A549 (cell line): ENCODE data around the gene UROC1.

Source experiments
- CEBPB ChIP-seq, 2 experiments: fragments of >200 bp in 1 of 2; sonication (Bioruptor Twin) in 1 of 2; formaldehyde crosslinking in 1 of 2; IDR thresholded peaks; 2 replicates each; pipeline ENCODE4 v1.6.1; 2012 to 2016
- KDM1A ChIP-seq: fragments of 200-600 bp; sonication (generic); IDR thresholded peaks from 2 replicates; pipeline ENCODE4 v1.6.1; 2016; ENCODE audit warnings: low read depth, mild to moderate bottlenecking
- POLR2A ChIP-seq: IDR thresholded peaks from 2 replicates; pipeline ENCODE4 v1.6.1; 2012; ENCODE audit warnings: mild to moderate bottlenecking, low read length
- SREBF2 ChIP-seq: fragments of 450-650 bp; IDR thresholded peaks from 2 replicates; pipeline ENCODE4 v1.6.1; 2014; ENCODE audit warnings: mild to moderate bottlenecking, moderate library complexity
- TFCP2L1 ChIP-seq: fragments of 250-450 bp; sonication (Bioruptor Pico); IDR thresholded peaks from 2 replicates; pipeline ENCODE4 v1.5.0; 2021; ENCODE audit warnings: mild to moderate bottlenecking
- TF ChIP-seq, protein P1 (sequence below): fragments of >200 bp; sonication (Bioruptor Twin); formaldehyde crosslinking; IDR thresholded peaks from 3 replicates; pipeline ENCODE4 v1.5.1; 2016
- TF ChIP-seq, protein P2 (sequence below): fragments of 200-600 bp; sonication (generic); IDR thresholded peaks from 2 replicates; pipeline ENCODE4 v1.6.1; 2016; ENCODE audit warnings: antibody characterized with exemption, mild to moderate bottlenecking, moderate library complexity

DNA sequence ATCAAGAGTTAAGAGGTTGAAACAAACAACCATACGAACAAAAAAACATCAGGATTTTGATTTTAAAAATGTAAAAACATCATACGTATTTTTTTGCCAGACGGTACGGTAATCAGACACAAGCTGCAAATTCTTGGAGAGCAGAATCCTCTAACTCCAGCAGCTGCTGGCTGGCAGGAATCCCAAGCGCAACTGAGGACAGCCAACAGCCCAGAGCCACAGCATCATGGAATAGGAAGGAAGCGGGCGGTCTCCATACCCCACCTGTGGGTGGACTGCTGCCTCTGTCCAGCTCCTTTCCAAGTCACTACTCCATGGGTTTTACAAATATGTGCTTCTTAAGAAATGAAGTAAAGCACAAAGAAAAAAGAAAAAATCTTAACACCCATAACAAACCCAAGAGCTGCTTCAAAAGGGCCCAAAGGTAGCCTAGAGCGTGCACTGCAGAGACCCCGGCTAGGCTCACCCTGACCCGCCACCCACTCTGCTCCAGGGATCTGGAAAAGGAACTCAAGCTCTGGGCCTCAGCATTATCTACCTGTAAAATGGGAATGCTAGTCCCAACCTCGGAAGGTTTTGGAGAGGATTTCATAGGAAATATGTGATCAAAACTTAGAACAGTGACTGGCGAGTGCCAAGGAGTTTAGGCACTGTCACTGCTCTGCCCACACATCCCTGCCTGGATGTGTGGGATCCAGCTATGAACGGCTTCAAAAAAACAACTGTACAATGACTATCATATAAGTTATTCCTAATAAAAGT, 75.3 kb downstream of the UROC1 start:
- TF ChIP-seq KDM1A (no peak), CEBPB (IDR thresholded peaks at IDR 0.05) (no peak), TFCP2L1 (CRISPR knock-in tag) (no peak), SREBF2 (no peak), POLR2A (no peak)
- TF ChIP-seq, protein P1, sequence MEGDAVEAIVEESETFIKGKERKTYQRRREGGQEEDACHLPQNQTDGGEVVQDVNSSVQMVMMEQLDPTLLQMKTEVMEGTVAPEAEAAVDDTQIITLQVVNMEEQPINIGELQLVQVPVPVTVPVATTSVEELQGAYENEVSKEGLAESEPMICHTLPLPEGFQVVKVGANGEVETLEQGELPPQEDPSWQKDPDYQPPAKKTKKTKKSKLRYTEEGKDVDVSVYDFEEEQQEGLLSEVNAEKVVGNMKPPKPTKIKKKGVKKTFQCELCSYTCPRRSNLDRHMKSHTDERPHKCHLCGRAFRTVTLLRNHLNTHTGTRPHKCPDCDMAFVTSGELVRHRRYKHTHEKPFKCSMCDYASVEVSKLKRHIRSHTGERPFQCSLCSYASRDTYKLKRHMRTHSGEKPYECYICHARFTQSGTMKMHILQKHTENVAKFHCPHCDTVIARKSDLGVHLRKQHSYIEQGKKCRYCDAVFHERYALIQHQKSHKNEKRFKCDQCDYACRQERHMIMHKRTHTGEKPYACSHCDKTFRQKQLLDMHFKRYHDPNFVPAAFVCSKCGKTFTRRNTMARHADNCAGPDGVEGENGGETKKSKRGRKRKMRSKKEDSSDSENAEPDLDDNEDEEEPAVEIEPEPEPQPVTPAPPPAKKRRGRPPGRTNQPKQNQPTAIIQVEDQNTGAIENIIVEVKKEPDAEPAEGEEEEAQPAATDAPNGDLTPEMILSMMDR: no peak
- TF ChIP-seq, protein P2, sequence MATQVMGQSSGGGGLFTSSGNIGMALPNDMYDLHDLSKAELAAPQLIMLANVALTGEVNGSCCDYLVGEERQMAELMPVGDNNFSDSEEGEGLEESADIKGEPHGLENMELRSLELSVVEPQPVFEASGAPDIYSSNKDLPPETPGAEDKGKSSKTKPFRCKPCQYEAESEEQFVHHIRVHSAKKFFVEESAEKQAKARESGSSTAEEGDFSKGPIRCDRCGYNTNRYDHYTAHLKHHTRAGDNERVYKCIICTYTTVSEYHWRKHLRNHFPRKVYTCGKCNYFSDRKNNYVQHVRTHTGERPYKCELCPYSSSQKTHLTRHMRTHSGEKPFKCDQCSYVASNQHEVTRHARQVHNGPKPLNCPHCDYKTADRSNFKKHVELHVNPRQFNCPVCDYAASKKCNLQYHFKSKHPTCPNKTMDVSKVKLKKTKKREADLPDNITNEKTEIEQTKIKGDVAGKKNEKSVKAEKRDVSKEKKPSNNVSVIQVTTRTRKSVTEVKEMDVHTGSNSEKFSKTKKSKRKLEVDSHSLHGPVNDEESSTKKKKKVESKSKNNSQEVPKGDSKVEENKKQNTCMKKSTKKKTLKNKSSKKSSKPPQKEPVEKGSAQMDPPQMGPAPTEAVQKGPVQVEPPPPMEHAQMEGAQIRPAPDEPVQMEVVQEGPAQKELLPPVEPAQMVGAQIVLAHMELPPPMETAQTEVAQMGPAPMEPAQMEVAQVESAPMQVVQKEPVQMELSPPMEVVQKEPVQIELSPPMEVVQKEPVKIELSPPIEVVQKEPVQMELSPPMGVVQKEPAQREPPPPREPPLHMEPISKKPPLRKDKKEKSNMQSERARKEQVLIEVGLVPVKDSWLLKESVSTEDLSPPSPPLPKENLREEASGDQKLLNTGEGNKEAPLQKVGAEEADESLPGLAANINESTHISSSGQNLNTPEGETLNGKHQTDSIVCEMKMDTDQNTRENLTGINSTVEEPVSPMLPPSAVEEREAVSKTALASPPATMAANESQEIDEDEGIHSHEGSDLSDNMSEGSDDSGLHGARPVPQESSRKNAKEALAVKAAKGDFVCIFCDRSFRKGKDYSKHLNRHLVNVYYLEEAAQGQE: no peak
